Measurements from ENCODE around the gene PIK3CA. TPM values are rescaled to one million over a fixed set of nuclear protein-coding genes. Genes with fewer than 3 reads are reported as not detected.
A peak's percentile ranks its signal among the peaks of the same experiment; 100 is the strongest.

The PIK3CA gene
- total and polyA plus RNA-seq, 2 experiments from 2014 or later, result 5.1 to 13.4 TPM

GRCh38 chr3:179192542-179192941 lies 44.4 kb downstream of the PIK3CA start (continued):
- TF ChIP-seq REST (IDR thresholded peaks at IDR 0.05; ENCODE audit: unreplicated experiment) (no peak), STAT1 (IDR thresholded peaks at IDR 0.05; ENCODE audit: unreplicated experiment) (no peak), CTCF (conservative IDR thresholded peaks at IDR 0.05; ENCODE audit: low read depth in 2 of 2) (no peak), NANOG (IDR thresholded peaks at IDR 0.05; ENCODE audit: borderline replicate concordance) (no peak), EZH2phosphoT487 (IDR thresholded peaks at IDR 0.05; ENCODE audit: unreplicated experiment) (no peak), ZNF331 (CRISPR knock-in tag; IDR thresholded peaks at IDR 0.05; ENCODE audit: low read depth) (no peak), EZH2 (IDR thresholded peaks at IDR 0.05; ENCODE audit: low read depth, unreplicated experiment) (no peak), ZNF114 (CRISPR knock-in tag; IDR thresholded peaks at IDR 0.05) (no peak), POLR2AphosphoS5 (IDR thresholded peaks at IDR 0.05; ENCODE audit: low read depth) (no peak), CREB1 (CRISPR knock-in tag; IDR thresholded peaks at IDR 0.05; ENCODE audit: low read depth) (no peak)

- H2AFZ ChIP-seq, result no peak overlapping the region
- H3K4me1 ChIP-seq (ENCODE audit: insufficient read depth), result peaks cover 33% of the 10 kb centered on the region
- Mint-ChIP-seq H3K9me3 (no peaks in the 10 kb centered on the region), H3K36me3 (ENCODE audit: low read depth) (no peaks in the 10 kb centered on the region), H3K4me1 (peaks cover 34% of the 10 kb centered on the region), H3K4me3 (no peak overlapping the region), H3K27me3 (ENCODE audit: insufficient read depth, low read depth, poor library complexity) (no peaks in the 10 kb centered on the region), H3K27ac (no peak overlapping the region)
- H3F3A ChIP-seq (replicated peaks; ENCODE audit: low read depth), result no peaks in the 10 kb centered on the region
- no peak overlapping the region for H3K4me3 ChIP-seq
- no peaks in the 10 kb centered on the region for H3K9me2 ChIP-seq (ENCODE audit: insufficient read depth)
- no peaks in the 10 kb centered on the region for H4K20me1 ChIP-seq (replicated peaks; ENCODE audit: insufficient read depth)
- ATAC-seq (peak; percentile 85), DNase-seq (ENCODE audit: low spot score) (peak; percentile 78)
- H3K4me2 ChIP-seq, result no peak overlapping the region
- no peaks in the 10 kb centered on the region for H3K27me3 ChIP-seq (ENCODE audit: insufficient read depth)
- H3K27ac ChIP-seq (ENCODE audit: low read depth), result peak overlapping the region; percentile 67; the same call in 1 of the 2 replicates
- H3K36me3 ChIP-seq (ENCODE audit: insufficient read depth), result no peaks in the 10 kb centered on the region
- peaks cover 68% of the 10 kb centered on the region for H3K79me2 ChIP-seq (replicated peaks; ENCODE audit: insufficient read depth)
- TF ChIP-seq POLR2AphosphoS5 (IDR thresholded peaks at IDR 0.05; ENCODE audit: low read depth) (no peak), CREB1 (CRISPR knock-in tag; IDR thresholded peaks at IDR 0.05; ENCODE audit: low read depth) (no peak), ZNF114 (CRISPR knock-in tag; IDR thresholded peaks at IDR 0.05) (no peak), JUNB (IDR thresholded peaks at IDR 0.05; ENCODE audit: unreplicated experiment) (no peak), ZNF331 (CRISPR knock-in tag; IDR thresholded peaks at IDR 0.05; ENCODE audit: low read depth) (no peak), EZH2 (IDR thresholded peaks at IDR 0.05; ENCODE audit: low read depth, unreplicated experiment) (no peak), ZNF462 (CRISPR knock-in tag; IDR thresholded peaks at IDR 0.05) (no peak), STAT1 (IDR thresholded peaks at IDR 0.05; ENCODE audit: unreplicated experiment) (no peak)
Measured at GRCh38 chr3:179194931-179195330, 46.8 kb downstream of the PIK3CA start.
